ENCODE results near the gene NR2F1.

The NR2F1 gene

GRCh38 chr5:93574491-93575305 lies 8.3 kb upstream of the NR2F1 start:
- H3K4me3 ChIP-seq (ENCODE audit: low read length) = no peak overlapping the region
- no peak for TF ChIP-seq CTCF (conservative IDR thresholded peaks at IDR 0.05; ENCODE audit: low read depth, low read length)
- no peak for DNase-seq (ENCODE audit: low read depth)

- no peak overlapping the region for H3K4me3 ChIP-seq (ENCODE audit: low read length)
- TF ChIP-seq CTCF (conservative IDR thresholded peaks at IDR 0.05; ENCODE audit: low read depth, low read length) = no peak
- no peak for DNase-seq (ENCODE audit: low read depth)
Measured at GRCh38 chr5:93575461-93576414, 7.3 kb upstream of the NR2F1 start.

GRCh38 chr5:93576994-93577853 lies 5.8 kb upstream of the NR2F1 start:
- no peak overlapping the region for H3K4me3 ChIP-seq (ENCODE audit: low read length)
- TF ChIP-seq CTCF (conservative IDR thresholded peaks at IDR 0.05; ENCODE audit: low read depth, low read length) = no peak
- no peak for DNase-seq (ENCODE audit: low read depth)

- TF ChIP-seq CTCF (conservative IDR thresholded peaks at IDR 0.05; ENCODE audit: low read depth, low read length) = no peak
- DNase-seq (ENCODE audit: low read depth) = no peak
- H3K4me3 ChIP-seq (ENCODE audit: low read length) = no peak overlapping the region
Measured at GRCh38 chr5:93577854-93578812, 4.9 kb upstream of the NR2F1 start.

GRCh38 chr5:93578813-93579691 lies 4.0 kb upstream of the NR2F1 start:
- peak overlapping the region; percentile 93 for H3K4me3 ChIP-seq (ENCODE audit: low read length)
- peak; percentile 17 for TF ChIP-seq CTCF (conservative IDR thresholded peaks at IDR 0.05; ENCODE audit: low read depth, low read length)
- no peak for DNase-seq (ENCODE audit: low read depth)

All from retinal pigment epithelial cell (primary cell).